PFSK-1 (cell line): ENCODE results near the gene TMEM171.

Source experiments
- POLR2AphosphoS5 ChIP-seq: IDR thresholded peaks from 2 replicates; pipeline ENCODE4 v1.6.1; 2012; ENCODE audit warnings: low read depth, mild to moderate bottlenecking, control low read depth, low read length, moderate library complexity
- SIN3A ChIP-seq: IDR thresholded peaks from 2 replicates; pipeline ENCODE4 v1.6.1; 2012; ENCODE audit warnings: mild to moderate bottlenecking, low read length, moderate library complexity, borderline replicate concordance; ENCODE audit not compliant: insufficient read depth
- TAF1 ChIP-seq: IDR thresholded peaks from 2 replicates; pipeline ENCODE4 v1.6.1; 2012; ENCODE audit warnings: low read length, control low read depth, borderline replicate concordance; ENCODE audit not compliant: insufficient read depth
- TF ChIP-seq, protein P1 (sequence below), 2 experiments: IDR thresholded peaks; 2 replicates each; pipeline versions ENCODE4 v1.6.1 to v1.8.0; 2011 to 2012; ENCODE audit warnings: low read depth in 2 of 2, low read length in 2 of 2, control low read depth in 1 of 2, inconsistent platforms in 1 of 2, mild to moderate bottlenecking in 1 of 2, moderate library complexity in 1 of 2; ENCODE audit not compliant: insufficient read depth in 1 of 2

DNA sequence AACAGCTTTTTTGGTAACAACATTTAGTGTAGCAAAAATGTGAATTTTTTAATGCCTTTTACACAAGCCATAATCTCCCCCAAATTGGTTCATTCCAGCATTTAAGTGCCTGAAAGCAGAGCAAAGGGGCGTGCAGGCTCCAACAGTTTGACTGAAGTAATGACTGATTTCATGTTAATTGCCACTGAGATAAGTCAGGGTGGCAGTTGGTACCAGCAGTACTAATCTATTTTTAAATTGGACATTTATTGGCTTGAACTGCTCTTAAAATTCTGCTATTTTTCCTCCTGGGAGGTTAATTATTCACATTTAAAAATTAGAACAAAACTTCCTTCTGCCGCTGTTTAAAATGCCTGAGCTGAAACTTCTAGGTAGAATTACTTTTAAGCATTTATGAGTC lies 12.4 kb downstream of the TMEM171 start:
- TF ChIP-seq TAF1 = no peak
- no peak for TF ChIP-seq POLR2AphosphoS5
- TF ChIP-seq, protein P1, sequence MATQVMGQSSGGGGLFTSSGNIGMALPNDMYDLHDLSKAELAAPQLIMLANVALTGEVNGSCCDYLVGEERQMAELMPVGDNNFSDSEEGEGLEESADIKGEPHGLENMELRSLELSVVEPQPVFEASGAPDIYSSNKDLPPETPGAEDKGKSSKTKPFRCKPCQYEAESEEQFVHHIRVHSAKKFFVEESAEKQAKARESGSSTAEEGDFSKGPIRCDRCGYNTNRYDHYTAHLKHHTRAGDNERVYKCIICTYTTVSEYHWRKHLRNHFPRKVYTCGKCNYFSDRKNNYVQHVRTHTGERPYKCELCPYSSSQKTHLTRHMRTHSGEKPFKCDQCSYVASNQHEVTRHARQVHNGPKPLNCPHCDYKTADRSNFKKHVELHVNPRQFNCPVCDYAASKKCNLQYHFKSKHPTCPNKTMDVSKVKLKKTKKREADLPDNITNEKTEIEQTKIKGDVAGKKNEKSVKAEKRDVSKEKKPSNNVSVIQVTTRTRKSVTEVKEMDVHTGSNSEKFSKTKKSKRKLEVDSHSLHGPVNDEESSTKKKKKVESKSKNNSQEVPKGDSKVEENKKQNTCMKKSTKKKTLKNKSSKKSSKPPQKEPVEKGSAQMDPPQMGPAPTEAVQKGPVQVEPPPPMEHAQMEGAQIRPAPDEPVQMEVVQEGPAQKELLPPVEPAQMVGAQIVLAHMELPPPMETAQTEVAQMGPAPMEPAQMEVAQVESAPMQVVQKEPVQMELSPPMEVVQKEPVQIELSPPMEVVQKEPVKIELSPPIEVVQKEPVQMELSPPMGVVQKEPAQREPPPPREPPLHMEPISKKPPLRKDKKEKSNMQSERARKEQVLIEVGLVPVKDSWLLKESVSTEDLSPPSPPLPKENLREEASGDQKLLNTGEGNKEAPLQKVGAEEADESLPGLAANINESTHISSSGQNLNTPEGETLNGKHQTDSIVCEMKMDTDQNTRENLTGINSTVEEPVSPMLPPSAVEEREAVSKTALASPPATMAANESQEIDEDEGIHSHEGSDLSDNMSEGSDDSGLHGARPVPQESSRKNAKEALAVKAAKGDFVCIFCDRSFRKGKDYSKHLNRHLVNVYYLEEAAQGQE (IDR thresholded peaks at IDR 0.05; ENCODE audit: insufficient read depth in 1 of 2, low read depth in 2 of 2, low read length in 2 of 2) = no peak
- no peak for TF ChIP-seq SIN3A
